ENCODE results near the gene ACTG1.

The ACTG1 gene

GRCh38 chr17:81478119-81478518 lies 34.5 kb downstream of the ACTG1 start:
- DNase-seq: no peak

- no peak for DNase-seq
These were observed 35.4 kb downstream of the ACTG1 start for GRCh38 chr17:81477173-81477572.

- DNase-seq: no peak
These were observed 36.0 kb downstream of the ACTG1 start for GRCh38 chr17:81476635-81477034.

DNA sequence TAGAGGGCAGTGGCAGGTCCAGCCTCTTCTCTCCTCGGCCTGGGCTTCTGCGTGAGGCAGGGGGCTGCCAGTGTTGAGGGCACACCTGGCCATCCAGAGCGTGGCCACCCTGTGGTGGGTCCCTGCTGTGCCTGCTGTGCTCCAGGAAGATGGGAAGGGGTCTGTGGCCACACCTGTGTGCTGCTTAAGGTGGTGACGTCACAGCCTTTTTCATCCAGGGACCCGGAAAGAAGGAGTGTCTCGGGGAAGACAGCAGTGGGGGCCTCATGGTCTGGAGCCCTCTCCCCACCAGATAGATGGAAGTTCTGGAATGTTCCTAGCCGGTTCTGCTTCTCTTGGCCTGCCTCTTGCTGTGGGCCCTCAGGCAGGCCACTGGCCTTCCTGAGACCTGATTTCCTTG lies 36.5 kb downstream of the ACTG1 start:
- DNase-seq: no peak

DNA sequence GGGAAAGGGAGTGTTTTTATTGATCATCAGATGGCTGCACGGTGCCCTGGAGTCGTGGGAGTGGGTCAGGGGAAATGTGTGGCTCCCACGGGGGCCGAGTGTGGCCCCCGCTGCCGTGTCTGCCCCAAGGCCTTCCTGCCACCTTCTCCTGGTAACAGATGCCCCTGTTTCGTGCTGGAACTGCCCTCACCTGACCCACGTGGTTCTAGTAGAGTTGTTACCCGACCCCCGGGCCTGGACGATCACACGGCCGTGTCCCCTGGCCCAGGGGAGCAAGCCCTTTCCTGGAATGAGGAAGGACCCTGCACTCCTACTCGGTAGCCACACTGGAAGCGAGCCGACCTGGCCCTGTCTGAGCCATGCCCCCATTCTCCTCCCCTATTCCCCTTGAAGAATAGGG lies 37.6 kb downstream of the ACTG1 start:
- no peak for DNase-seq

DNA sequence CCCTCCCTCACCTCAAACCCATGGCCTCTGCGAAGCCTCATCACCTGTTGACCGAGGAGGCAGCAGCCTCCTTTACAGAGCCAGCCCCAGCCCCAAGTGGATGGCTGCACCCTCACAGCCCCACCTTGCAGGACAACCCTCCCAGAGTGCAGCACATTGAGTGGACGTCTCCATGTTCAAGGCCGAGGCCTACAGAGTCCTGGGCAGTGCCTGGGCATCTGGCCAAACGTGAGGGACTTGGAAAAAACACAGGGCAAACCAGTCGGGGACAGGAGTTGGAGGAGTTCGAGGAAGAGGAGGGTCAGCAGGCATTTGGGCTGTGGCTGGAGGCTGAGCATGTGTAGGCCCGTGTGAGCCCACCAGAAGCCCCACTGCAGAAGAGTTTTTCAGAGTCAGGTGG lies 39.6 kb downstream of the ACTG1 start:
- no peak for DNase-seq

DNA sequence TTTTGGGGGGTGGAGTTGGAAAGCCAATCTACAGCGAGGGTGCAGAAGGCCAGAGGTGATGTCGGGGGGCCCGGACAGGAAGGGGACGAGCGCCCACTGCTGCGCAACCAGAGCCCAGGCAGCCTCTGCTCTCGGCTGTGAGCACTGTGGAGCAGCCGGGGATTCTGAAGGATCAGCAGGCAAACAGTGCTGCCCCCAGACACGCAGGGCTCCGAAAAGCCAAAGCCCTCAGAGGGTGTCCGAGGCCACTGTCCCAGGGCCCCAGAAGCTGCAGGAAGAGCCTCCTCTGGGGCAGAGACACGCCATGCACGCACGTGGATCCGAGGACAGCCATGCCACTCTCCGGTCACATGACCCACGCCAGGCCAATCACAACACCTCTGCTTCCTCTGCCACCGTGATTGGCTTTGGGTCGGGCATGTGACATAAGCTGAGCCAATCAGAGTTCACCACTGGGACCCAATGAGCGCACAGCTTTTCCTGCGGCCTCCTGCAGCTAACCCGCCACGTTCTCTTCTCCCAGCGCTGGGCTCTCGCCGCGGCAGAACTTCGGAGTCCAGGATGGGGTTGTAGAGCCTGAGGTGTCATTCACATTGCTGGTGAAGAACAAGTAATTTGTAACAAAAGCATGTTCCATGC lies 40.7 kb downstream of the ACTG1 start:
- DNase-seq: no peak

DNA sequence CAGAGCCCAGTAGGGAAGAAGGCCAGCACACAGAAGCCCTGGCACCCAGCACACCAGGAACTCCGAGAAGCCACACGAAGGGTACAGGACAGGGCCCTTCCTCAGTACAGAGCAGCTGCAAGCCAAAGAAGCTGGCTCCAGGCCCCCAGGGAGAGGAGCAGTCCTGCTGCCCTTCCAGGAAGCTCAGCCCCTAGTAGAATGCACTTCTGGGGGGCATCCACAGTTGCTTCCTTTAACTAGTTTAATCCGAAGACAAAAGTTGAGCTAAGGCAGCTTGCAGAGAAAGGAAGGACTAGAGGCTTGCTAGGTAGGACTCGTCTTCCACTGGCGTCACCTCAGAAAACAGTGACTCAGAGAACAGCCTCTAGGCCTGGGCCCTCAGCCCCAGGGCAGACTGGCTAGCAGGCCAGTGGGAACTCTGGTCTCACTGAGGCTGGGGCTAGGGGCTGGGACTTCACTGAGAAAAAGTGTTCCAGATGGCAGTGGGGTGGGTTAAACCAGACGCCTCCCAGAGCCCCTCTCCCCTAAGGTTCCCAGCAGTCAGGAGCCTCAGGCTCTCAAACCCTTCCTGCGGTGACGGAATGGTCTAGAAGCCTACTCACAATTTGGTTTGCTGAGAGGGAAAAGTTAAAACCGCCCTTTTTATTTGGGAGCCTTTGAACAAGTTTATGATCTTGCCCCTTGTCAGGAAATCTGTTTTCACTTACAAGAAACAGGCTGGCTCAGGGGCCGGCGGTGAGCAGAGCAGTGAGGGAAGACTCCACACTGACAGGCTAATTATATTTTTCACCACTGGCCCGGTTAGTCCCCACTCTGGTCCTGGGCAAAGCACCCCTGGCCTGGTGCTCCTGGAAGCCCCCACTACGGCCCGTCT lies 41.4 kb downstream of the ACTG1 start:
- no peak for DNase-seq

- DNase-seq: no peak
These were observed 42.2 kb downstream of the ACTG1 start for GRCh38 chr17:81470270-81470943.

DNA sequence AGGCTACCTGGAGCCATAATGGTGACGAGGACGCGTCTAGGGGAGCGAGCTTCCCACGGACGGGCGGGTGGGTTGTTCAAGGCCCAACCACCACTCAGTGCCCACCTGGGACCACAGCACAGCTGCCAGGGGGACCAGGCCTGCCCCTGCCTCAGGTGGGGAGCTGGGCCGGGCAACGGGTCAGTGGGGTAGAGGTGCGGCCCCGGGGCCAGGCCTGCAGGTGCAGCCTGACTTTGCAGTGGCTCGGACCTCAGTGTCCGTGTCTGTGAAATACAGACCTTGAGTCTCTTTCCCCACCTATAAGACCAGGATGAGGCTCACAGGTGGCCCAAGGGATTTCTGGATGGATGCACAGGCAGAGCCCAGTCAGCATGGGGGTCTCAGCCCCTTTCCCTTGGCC lies 43.3 kb downstream of the ACTG1 start:
- no peak for DNase-seq

GRCh38 chr17:81468770-81469121 lies 43.9 kb downstream of the ACTG1 start:
- no peak for DNase-seq

DNA sequence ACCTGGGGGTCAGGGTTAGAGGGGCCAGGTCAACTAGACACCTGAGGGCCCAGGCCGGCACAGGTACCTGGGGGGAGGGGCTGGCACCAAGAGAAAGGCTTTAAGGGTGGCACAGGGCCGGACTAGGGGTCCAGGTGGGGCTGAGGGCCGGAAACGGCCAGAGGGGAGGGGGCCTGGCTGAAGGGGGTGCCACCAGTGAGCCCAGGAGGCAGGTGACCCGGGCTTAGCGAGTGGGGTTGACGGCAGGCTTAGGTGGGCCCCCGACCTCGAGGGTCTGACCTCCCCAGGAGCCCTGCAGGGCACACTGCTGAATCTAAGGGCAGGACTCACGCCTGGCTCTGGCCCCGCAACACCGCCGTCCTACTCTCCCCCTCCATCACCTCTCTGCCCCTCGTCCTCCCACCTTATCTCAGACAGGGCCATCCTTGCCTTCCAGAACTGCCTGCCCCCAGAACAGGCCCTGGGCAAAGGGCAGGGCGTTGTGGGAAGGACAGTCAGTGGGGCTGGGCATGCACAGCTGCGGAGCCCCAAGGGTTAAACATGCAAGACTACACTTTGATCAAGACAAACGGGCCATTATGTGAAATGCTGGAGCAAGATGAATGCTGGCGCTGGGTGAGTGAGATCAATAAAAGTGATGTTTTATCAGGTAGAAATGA lies 44.4 kb downstream of the ACTG1 start:
- no peak for DNase-seq

DNA sequence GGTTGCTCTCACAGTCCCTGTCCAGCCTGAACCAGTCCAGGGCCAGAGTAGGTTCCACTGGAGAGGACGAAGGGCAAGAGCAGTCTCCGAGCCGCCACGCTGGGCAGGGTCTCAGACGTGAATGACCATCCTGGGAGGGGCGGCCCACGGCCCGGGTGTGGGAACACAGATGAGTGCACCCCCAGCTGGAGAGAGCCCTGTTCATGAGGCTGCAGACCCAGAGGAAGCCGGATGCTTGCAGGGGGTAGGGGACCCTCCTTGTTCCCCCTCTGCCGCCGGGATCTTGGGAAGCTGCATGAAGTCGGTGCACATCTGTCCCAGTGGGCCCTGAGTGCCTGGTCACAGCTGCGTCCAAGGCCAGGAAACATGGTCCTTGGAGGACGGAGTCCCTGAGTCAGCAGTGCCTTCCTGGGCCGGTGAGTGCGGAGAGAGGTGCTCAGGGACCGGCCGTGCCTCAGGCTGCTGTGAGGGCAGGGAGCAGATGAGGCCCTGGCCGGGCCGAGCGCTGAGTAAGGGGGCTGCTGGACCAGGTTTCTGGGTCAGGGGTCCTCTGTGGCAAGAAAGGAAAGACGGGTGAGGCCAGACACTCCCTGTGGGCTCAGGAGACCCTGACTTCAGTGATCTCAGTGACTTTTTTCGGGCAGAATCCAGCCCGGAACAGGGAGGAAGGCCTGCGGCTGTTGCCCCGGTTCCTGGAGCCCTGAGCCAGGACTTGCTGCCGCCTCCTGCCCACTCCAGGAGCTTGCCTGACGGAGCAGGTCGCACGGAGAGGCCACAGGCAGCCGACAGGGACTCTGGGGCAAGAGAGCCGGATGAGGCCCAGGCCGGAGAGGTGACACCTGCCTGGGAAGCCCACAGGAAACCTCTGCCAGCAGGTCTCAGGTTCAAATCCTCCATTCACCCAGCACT lies 45.8 kb downstream of the ACTG1 start:
- DNase-seq: no peak

DNA sequence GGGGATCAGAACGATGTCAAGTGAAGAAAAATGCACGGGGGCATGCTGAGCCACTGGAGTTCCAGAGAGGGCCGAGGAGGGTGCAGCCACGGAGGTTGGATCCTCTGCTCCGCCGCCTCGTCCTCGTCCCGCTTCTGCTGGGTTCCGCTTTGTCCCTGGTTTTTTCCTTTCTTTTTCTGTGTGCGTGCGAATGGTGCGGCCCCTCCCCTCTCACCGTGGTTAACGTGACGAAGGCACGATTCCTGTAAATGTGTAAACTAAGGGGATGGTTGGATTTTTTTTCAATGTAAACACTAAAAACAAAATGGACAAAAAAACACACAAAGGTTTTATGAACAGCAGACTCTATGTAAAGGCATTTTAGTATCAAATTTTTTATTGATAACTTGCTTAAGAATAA lies 46.7 kb downstream of the ACTG1 start:
- no peak for DNase-seq

- no peak for DNase-seq
These were observed 48.0 kb downstream of the ACTG1 start for GRCh38 chr17:81464586-81464985.

DNA sequence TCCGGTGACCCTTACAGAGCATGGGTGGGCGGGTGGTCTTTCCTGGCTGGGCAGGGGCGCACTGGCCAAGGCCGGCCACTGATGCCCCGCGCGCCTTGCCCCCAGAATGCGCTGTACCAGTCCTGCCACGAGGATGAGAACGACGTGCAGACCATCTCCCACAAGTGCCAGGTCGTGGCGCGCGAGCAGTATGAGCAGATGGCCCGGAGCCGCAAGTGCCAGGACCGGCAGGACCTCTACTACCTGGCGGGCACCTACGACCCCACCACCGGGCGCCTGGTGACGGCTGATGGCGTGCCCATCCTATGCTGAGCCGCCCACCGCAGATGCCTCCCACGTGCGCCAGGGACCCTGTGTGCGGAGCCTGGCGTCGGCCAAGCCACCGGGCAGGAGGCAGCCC lies 49.1 kb downstream of the ACTG1 start:
- DNase-seq: no peak

DNA sequence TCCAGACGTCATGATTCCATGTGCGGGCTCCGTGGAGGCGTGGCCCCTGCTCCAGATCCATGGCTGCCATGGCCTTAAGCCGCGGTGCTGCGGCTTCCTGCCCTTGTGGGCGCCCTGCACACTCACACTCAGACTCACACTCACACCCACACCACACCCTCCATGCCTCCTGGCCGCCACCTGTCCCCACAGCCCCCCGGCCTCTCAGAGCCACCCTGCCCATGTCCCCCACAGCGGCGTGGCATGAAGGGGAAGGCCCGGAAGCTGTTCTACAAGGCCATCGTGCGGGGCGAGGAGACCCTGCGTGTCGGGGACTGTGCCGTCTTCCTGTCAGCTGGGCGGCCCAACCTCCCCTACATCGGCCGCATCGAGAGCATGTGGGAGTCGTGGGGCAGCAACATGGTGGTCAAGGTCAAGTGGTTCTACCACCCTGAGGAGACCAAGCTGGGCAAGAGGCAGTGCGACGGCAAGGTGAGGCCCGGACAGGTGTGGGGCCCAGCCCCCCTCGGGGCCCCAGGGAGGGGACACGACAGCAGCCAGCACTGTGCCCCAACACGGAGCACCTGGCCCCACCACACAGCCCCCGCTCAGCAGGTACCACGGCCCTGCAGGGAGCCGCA lies 50.0 kb downstream of the ACTG1 start:
- DNase-seq: no peak

GRCh38 chr17:81461607-81462500 lies 50.7 kb downstream of the ACTG1 start:
- no peak for DNase-seq

DNA sequence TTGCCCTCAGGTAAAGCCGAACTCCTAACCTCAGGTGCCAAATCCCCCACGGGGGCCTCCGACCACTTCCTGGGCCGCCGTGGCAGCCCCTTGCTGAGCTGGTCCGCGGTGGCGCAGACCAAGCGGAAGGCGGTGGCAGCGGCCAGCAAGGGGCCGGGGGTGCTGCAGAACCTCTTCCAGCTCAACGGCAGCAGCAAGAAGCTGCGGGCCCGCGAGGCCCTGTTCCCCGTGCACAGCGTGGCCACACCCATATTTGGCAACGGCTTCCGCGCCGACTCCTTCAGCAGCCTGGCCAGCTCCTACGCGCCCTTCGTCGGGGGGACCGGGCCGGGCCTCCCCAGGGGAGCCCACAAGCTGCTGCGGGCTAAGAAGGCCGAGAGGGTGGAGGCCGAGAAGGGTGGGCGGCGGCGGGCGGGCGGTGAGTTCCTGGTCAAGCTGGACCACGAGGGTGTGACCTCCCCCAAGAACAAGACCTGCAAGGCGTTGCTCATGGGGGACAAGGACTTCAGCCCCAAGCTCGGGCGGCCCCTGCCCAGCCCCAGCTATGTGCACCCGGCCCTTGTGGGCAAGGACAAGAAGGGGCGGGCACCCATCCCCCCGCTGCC lies 51.6 kb downstream of the ACTG1 start:
- no peak for DNase-seq

Measured in activated naive CD4-positive, alpha-beta T cell treated with anti-CD3 and anti-CD28 coated beads, Interleukin-2, amount 50 U/mL, for 16 hours (primary cell).